ENCODE data around the gene PIK3R1.
"Not testable (repeated sequence)": the region's sequence is repeated elsewhere in the genome, so short reads cannot be mapped to it uniquely, and the experiment has no call there.

PIK3R1 gene

DNA sequence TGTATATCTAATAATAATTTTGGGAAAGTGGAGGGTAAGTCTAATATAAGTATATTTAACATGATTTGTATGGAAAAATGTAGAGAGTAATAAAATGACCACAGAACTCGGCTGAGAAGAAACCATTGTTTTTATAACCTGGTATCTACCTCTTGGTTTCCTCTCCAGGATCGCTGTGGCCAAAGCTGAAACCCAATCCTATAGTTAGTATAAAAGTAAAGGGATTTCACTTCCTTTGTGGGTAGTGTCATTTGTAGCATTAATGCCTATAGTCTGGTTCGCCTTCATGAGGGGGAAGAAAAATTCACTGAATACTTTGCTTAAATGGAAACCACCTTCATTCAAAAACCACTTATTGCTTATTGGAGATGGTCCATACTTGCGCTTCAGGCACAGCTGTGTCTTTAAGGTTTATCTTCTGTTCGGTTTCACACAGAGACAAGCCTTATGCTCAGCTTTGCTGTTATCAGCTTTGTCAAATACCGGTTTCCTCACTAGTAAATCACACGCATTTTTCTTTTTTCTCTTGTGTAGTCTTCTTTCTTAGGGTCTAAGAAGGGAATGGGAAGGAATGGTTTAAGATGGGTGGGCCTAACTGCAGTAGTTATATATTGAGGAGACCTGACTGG lies 12.1 kb downstream of the PIK3R1 start:
- no peak for DNase-seq

DNA sequence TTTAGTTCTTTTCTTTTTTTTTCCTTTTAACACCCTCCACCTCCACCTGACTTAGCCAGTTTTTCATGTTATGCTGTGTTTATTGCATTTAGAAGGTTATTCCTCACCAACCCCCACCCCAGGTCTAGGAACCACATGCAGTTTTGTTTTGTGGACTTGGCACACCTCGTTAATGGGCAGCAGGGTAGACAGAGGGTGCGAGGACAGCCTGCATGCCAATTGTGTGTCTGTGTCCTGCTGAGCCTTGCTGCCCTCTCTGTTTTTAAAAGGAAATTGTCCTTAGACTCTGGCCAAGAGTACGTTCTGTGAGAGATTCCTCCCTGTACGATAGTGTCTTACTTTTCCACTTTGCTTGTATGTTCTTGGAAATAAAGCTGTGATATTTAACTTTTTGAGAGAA lies 13.9 kb downstream of the PIK3R1 start:
- no peak for DNase-seq

DNA sequence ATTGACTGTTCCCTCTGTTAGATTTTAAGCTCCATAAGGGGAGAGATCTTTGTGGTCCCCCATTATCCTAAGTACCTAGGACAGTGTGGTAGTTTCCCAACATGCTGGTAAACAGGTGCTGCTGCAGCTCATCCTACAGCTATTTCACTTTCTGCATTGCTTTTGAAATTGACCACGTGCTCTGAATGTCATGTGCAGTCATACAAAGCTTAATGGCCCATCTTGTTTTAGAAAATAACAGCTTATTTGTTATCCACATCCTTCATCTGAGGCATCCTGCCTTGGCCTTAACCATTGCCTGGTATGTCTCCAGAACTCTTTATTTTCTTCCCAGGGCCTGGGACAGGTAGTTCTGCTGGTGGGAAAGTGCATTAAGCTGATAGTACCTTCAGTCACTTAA lies 14.7 kb downstream of the PIK3R1 start:
- no peak for DNase-seq

DNA sequence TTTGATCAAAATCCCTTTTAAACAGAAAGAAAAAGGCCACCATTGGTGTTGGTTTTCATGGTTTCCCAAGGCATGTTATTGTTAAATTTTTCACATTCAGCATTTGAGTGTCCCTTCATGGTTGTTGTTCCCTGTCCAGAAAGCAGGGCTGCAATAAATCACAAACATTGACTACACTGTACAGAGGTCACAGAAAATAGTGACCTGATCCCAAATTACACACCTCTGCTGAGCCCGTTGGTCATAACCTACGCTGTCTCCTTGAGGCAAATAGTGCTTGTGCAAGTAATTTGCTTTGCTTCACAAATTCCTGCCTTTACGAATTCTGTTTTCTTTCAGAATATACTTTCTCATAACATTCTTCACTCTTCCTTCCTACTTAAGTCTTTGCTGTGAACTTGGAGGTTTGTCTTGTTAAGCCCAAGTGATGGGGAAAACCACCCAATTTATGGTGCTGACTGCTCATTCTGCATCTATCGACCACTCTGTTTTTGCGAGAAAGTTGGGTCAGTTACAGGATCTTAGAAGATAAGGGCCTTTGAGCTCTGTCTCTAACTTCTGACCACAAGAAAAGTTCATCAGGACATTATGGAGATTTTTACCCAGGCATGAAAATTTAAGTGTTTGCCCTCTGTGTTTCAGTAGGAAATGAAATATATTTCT lies 16.0 kb downstream of the PIK3R1 start:
- DNase-seq, result no peak

DNA sequence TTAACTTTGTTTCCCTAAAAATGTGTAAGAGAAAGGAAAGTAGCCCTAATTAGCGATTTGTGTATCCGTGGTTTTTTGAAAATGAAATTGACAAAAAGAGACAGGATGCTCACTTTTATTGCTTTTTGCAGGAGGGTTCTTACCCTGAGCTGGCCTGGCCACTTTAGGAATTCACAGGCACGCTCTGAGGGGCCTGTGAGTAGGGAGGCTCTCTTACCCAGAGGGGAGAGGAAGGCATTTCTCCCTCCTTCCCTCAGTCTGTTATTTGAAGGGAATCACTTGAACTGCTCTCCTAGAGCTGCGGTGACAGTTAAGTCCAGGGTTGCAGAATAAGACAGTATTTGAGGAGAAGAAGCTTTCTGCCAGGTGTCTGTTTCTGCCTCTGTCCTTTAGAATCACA lies 16.7 kb downstream of the PIK3R1 start:
- no peak for DNase-seq

DNA sequence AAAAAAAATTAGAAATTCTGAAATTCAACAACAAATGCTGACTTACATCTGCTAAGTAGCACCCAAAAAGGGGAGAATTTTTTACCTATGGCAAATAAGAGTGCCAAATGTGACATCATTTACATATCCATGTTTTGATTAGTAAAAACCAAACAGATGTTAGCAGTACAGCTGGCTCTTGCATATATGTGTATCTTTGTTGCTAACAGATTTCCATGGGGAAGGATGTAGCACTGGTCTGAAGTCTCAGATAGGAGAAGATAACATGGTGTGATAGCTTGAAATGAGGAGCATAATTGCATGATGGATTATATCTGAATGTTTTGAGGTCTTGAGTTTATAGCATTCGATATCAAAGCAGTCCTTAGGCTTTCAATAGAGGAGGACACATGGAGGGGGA lies 17.5 kb downstream of the PIK3R1 start:
- DNase-seq, result no peak

DNA sequence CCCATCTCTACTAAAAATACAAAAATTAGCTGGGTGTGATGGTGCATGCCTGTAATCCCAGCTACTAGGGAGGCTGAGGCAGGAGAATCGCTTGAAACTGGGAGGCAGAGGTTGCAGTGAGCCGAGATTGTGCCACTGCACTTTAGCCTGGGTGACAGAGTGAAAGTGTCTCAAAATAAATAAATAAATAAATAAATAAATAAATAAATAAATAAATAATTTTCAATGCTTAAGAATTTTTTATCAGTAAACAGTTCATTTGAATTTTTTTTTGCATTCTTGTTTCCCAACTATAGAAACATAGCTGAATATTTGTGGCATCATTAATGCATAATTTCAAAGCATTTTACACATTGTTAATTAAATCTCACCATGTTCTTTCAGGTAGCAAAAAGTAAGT lies 19.7 kb downstream of the PIK3R1 start:
- not testable (repeated sequence) for DNase-seq

DNA sequence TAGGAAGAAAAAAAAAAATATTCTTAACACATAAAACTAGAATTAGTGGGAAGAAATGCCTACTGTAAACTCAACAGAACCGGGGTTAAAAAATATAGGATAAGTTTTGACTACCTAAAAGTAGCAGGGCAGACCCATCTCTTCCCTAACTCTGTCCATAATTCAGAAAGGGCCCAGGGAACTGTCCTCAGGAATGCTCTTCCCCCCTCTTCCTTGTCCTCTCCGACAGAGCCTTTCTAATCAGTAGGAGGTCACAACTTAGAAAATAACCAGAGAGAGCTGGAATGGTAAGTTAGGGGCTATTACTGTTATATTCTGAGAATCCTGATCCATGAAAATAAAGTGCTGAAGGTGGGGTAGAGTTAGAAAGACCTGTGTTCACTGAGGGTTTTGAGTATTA lies 22.2 kb downstream of the PIK3R1 start:
- DNase-seq, result no peak

DNA sequence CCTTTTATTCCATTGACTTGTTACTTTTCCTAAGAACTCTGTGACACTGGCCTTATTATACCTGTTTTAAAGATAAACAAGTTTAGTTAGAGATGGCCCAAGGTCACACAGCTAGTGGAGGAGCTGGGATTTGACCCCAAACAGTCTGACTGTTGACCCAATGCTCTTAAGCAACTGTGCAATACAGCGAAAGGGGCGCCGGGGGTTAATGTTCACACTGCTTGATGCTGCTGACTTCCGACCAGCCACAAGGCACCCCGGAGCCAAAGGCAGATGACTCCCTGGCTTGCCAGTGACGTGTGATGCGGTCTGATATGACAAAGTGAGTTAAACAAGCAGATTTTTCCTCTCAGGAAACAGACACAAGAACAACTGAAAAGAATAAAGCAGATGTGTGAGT lies 23.9 kb downstream of the PIK3R1 start:
- no peak for DNase-seq

DNA sequence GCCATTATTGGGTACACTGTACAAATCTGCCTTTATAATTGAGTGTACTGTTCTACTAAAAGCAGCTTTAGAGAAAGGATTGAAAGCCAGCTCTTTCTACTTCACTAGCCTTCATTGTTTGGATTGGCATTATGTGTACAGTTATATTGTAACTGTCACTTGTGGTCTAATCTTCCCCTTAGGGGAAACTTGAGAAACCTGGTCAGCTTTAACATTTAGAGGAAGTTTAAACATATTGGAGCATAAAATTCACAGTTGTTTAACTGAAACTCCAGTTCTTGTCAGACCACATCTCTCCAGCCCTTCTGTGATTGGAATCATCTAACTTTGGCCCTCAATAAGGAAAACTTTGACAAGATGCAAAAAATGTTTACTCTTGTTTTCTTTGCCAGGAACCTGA lies 24.6 kb downstream of the PIK3R1 start:
- DNase-seq, result no peak

DNA sequence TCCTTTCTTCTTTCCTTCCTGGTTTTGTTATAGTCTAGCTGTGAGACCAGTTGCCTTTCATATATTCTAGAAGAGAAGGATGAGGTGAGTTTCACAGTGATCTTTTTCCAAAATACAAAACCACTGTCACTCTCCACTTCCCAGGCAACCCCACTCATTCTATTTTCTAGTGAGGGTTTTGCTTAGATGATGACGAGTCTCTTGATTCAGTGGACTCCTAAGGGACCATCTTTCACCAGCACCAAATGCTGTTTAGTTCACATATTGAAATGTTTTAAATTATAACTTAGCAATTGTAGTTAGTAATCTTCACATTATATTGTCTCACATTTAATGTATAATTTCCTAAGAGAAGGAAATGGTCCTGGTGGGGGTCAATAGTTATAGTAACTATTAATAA lies 25.2 kb downstream of the PIK3R1 start:
- DNase-seq, result no peak

DNA sequence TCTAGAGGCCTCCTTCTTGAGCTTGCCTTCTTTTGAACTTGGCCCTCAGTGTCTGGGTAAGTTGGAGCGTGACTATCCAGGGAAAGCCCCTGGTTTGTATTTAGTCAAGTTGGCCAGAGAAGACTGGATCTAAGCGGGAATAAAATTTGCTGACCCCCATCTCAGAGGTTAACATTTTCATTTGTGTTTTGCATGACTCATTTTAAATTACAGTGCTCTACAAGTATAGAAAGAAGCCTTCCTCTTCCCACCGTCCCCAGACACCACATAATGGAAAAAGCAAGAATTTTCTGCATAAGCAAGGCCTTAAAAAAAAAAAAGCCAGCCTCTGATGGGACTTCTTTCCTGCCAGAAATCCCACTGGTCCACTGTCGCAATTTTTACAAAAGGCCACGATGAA lies 27.2 kb downstream of the PIK3R1 start:
- no peak for DNase-seq

DNA sequence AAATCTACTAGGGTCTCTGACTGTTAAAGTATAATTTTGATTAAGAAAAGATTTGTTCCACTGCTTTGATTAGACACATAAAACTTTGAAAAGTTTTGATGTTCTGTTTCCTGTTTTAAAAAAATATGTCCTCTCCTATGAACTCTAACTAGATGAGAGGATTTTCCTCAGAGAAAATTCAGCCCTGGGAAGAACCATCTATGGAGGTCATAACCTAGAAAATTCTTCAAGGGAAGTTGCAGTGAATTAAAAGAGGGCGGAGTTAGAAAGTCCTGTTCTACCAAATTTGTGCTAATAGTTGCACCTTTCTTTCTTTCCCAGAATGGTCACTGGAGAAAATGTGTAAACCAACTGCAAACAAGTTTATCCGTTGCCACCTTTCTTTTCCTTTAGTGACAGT lies 27.7 kb downstream of the PIK3R1 start:
- DNase-seq, result no peak

DNA sequence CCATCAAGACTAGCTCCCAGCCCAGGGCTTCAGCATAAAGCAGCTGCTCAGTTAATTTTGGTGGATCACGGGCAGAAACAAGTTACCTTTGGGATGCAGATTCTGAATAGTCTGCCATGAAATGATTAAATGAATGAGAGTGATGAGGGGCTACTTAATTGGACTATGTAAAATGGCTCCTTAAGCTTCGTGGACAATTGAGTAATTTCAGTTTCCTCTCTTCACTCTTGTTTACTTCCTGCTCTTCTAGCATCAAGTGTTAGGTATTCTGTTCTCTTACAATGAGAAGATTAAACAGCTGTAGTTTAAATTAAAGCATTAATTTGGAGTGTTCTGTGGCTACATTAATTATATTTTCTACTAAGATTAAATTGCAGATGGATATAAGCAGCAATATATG lies 28.1 kb downstream of the PIK3R1 start:
- no peak for DNase-seq

DNA sequence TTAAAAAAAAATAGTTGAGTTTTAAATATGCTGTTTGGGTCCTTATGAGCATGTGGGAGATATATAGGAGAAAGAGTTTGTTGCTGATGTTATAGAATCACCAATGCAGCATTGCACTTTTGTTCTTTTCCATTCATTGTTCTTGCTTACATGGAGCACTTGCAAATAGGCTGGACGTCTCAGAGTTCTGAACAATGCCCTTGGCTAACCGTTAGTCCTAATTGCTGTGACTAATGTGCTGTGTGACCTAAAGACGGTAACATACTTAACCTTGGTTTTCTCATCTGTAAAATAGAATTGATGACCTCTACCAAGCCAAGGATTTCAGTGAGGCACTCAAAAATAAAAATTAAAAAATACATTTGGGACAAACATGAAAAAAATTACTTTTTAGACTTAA lies 29.8 kb downstream of the PIK3R1 start:
- no peak for DNase-seq

DNA sequence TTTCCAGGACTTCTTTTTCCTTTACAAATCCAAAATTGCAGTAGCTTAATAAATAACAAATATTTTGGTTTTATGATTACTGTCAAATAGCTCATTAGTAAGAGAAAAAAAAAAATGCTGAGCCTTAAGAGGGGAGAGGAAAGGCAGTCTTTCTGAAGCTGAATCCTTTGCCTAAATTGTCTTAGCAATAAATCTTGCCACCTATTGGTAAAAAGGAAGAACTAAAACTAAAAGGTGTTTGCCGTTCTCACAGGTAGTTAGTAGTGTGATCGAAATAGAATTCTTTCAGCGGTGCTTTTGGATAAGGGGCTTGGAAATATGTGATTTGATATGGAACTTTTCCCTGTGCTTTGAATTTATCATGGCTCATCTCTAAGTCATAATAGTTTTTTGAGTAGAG lies 31.2 kb downstream of the PIK3R1 start:
- DNase-seq, result no peak

DNA sequence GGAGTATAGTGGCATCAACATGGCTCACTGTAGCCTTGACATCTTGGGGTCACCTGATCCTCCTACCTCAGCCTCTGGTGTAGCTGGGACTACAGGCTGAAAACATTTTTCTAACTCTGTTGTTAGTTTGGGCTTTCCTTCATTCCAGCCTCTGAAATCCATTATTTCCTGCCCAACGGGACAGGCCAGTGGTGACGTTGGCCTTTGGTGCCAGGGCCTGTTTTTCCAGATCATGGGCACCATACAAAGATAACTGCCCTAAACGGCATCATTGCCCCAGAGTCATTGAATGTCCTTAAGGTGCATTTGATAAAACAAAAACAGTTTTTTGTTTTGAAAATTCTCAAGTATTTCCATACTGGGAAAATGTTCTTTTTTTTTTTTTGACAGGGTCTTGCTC lies 32.1 kb downstream of the PIK3R1 start:
- DNase-seq, result no peak

DNA sequence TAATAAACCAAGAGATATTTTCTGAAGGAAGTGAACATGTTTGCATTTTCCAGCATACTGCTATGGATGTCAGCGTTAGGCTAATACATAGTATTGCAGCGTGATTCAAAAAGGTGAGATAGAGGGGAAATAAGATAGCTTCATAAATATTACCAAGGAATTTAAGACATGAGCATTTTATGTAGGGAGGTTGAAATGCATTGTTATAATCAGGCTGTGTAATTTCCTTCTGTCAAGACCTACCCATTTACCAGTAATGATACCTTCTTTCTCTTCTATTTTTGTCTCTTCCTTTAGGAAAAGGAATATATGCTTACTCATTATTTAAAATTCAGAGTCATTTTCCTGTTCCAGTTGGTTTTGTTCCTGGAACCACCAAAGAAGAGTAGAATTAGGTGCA lies 33.3 kb downstream of the PIK3R1 start:
- DNase-seq, result no peak

DNA sequence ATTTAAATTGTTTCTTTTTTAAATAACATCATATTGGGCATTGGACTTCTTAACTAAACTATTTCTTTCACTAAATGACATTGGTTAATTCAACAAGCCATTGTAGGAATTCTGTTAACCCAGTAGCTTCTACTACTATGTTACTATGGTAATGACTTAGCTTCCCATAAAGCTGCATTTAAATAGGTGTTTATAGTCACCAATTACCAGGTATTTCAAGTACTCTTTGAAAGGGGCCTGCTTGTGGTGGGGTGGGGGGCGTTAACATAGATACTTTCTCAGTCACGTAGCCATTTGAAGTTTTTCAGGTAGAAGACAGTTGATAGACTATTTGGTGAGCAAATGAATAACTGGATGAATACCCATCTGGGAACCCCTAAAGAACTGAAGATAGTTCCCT lies 34.0 kb downstream of the PIK3R1 start:
- DNase-seq, result no peak

DNA sequence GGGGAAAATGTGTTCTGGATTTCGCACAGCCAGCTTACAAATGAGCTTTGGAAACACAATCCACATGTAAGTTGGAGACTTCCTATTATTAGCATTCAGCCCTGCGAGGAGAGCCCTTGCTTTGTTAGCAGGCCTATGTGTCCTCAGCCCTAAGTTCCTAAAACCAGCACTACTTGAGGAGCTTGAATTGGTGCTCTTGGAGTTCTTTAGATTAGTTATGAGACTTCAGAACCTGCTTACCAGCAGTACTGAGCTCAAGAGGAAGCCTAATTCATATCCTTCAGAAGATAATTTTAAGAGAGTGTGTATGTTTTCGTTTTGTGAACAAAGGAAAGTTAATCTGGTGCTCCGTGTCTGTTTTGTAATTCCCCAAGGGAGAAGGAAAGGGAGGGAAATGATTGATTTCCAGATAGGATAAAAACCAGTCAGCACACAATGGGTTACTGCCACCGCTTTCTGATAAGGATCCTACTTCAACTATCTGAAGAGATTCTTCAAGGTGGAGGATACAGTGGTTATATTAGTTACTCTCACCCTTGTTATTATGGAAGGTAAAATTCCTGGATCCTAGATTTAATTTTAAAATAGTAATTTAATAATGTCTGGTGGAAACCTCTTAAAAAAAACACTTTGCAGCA lies 35.2 kb downstream of the PIK3R1 start:
- no peak for DNase-seq

DNA sequence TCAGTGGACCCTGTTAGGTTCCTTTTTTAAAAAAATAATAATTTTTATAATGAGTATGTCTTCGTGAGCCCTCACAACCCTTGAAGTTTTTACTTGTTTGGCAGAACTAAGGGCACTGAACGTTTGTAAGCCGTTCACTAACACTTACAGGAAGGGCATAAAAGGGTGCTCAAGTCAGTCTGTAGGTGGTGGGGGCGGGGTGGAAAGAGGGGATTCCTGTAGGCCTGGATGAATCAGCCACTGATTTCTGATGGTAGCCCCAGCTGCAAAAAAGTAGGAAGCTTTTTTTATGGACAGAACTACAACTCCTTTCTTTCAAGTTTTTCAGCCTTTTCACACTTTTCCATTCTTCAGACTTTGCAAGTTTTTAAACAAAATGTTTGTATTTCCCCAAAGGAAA lies 35.8 kb downstream of the PIK3R1 start:
- DNase-seq, result no peak

DNA sequence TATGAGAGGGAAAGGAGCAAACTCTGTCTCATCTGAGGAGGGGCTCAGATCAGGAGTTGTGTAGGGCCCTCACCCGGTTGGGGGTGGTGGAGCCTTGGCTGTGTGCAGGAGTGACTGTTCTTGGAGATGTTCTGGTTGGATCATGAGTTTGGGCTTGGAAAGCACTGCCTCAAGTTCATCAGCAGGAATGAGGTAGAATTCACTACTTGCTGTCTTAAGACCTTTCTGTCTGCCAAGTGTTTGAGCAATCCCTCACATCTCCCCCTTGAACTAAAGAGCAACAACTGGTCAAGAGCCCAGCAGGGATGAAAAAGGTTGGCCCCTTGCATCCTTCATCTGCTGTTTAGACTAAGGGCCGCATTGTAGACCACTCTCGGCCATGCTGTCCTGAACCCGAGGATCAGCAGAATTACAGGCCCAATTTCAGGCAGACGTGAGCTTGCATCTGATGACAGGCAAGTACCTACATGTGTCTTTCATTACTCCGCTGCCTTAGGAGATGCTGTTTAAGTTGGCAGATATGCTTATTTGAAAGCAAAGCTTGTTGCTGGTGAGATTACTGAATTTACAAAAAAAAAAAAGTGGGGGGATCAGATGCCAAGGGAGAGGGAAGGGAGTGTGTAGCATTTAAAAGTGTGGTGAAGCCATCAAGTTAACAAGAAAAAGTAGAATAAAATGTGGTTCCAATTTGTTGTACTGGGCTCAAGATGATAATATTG lies 36.4 kb downstream of the PIK3R1 start:
- no peak for DNase-seq

DNA sequence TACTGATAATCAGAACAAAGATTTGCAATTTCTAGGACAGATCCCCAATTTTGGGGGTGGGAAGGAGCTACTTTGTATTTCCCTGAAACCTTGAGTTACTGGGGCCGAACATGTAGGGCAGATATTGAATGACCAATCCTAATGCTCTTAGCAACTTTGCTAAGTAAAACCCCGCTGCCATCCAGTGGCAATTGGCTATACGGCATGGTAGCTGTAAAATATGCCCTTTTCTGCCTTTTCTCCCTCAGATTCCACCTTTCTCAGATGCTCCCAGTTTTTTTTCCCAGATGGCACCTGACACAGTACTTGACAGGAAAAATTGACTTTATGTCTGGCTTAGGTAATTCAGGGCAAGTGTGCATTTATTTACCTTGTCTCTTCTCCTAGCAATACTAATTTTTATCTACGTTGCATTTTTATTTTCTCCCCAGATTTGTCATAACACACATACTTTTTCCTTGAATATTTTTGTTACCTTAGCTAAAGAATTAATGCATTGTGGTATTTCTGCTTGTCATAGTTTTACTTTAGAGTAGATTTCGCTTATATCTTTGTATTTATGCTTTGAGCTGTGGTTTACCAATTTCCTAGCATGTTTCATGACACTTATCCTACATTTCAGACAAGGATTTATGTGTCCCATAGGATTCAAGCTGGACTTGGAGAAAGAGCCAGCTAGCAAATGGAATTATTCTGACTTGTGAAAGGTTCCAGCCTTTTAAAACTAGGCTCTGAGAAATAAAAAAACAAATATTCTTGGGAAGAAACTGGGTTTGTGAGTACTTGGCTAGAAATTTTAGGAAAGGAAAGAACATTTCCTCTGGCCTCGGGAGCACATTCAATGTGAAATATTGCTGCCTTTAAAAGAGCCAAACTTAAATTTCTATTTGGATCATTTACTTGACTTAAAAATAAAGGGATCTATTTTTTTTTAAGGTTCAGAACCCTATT lies 37.4 kb downstream of the PIK3R1 start:
- DNase-seq, result no peak
